Coronary artery (tissue), 2 donors: ENCODE data around the gene OR10Z1.

Experiments
- DNase-seq: peaks from one replicate; pipeline ENCODE4 v3.0.0-alpha.2; 2017; ENCODE audit warnings: low spot score
- H3K27ac ChIP-seq, 2 donors: fragments of 200-600 bp; sonication (generic); one replicate each; pipeline ENCODE4 v1.5.1; 2016 to 2019
- H3K4me3 ChIP-seq: fragments of 200-600 bp; sonication (generic); 2 replicates; pipeline ENCODE4 v1.5.1; 2016; ENCODE audit warnings: mild to moderate bottlenecking, moderate library complexity
- TF ChIP-seq, protein P1 (sequence below): fragments of 200-600 bp; sonication (generic); IDR thresholded peaks from one replicate; pipeline ENCODE4 v1.5.1; 2019; ENCODE audit warnings: antibody characterized with exemption

Gene OR10Z1

DNA sequence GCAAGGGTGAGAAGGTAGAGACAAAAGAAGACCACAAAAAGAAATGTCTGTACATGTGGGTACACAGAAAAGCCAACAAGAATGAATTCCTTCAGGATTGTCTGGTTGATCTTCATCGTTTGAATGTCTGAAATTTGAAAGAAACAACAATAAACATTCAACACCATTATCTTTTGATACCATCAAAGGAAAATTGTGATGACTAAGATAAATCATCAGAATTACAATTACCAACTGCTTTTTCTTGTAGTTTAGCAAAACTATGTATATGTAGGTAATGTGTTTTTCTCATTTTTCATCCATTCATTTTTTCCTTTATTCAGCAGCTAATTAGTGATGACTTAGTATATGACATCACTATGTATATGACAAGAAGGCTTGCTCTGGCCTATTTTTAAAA lies 25.3 kb upstream of the OR10Z1 start, which contains the start of gene OR10X1:
TSS of gene OR10X1 (minus strand) at position 167 of the 400 bp plus-strand sequence. CDS start at position 167, 0 bp downstream.
- no peak within 1 kb of the TSS for H3K4me3 ChIP-seq
- TF ChIP-seq, protein P1, sequence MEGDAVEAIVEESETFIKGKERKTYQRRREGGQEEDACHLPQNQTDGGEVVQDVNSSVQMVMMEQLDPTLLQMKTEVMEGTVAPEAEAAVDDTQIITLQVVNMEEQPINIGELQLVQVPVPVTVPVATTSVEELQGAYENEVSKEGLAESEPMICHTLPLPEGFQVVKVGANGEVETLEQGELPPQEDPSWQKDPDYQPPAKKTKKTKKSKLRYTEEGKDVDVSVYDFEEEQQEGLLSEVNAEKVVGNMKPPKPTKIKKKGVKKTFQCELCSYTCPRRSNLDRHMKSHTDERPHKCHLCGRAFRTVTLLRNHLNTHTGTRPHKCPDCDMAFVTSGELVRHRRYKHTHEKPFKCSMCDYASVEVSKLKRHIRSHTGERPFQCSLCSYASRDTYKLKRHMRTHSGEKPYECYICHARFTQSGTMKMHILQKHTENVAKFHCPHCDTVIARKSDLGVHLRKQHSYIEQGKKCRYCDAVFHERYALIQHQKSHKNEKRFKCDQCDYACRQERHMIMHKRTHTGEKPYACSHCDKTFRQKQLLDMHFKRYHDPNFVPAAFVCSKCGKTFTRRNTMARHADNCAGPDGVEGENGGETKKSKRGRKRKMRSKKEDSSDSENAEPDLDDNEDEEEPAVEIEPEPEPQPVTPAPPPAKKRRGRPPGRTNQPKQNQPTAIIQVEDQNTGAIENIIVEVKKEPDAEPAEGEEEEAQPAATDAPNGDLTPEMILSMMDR, result no peak
- no peak for DNase-seq
- no peak within 1 kb of the TSS for H3K27ac ChIP-seq

DNA sequence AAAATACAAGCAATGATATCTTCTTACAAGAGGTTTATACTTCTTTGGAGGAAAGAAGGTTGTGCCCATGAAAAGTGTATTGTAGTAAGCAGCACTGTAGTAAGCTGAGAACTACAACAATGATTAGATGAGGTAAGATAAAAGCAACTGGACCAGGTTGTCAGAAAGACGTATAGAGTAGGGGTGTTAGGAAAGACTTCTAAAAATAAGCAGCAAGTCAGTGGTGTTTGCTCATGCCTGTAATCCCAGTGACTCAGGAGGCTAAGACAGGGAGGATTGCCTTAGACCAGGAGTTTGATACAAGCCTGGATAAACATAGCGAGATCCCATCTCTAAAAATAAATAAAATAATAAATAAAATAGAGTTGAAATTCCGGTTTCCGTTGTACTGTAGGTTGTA lies 21.1 kb upstream of the OR10Z1 start:
- TF ChIP-seq, protein P1, result no peak
- DNase-seq, result no peak
- H3K27ac ChIP-seq, result no peak overlapping the region
- no peak overlapping the region for H3K4me3 ChIP-seq

DNA sequence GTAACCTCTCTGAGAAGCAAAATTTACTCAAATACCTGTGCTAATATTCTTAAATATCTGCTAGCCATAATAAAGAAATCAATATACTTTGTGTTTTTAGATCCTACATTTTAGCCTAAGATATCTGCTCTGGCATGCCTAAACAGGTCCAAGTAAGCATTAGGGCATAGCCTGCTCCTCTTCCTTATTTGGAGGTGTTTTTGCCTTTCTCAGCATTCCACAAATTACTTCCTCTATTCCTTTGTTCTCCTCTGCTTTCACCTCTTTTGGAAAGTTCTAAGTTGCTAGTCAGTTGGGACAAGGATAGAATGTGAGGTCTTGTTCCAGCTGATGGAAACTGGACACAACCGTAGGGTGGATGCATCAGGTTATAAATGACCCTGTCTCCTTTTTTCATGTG lies 18.1 kb upstream of the OR10Z1 start:
- TF ChIP-seq, protein P1, result no peak
- no peak for DNase-seq
- no peak overlapping the region for H3K4me3 ChIP-seq
- H3K27ac ChIP-seq, result no peak overlapping the region

DNA sequence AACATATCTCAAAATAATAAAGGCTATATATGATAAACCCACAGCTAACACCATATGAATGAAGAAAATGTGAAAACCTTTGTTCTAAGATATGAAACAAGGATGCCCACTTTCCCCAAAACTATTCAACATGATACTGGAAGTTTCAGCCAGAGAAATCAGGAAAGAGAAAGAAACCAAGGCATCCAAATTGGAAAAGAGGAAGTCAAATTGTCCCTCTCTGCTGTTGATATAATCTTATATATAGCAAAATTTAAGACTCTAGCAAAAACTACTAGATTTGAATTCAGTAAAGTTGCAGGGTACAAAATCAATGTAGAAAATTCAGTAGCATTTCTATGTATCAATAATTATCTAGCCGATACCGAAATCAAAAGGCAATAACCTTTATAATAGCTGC lies 4.3 kb upstream of the OR10Z1 start:
- DNase-seq, result no peak
- no peak overlapping the region for H3K4me3 ChIP-seq
- H3K27ac ChIP-seq, result no peak overlapping the region
- TF ChIP-seq, protein P1, result no peak

DNA sequence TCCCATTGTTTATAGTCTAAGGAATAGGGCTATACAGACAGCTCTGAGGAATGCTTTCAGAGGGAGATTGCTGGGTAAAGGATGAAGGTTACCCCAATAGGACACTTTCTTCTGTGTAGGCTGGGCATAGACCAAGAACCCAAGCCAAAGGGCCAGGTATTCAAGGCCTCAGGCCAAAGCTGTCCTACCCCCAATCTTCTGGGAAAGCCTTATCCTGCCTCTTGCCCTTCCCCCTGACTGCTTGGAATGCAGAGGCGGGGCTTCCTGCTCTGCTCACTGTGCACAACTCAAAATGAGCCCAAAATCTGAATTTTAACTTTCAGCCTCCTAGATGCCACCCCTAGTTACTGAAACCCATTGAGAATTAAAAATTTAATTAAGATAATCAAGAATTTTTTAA lies 2.2 kb downstream of the OR10Z1 start:
- Histone ChIP-seq H3K27ac (no peak overlapping the region), H3K4me3 (no peak overlapping the region)
- no peak for DNase-seq
- TF ChIP-seq, protein P1, result no peak

DNA sequence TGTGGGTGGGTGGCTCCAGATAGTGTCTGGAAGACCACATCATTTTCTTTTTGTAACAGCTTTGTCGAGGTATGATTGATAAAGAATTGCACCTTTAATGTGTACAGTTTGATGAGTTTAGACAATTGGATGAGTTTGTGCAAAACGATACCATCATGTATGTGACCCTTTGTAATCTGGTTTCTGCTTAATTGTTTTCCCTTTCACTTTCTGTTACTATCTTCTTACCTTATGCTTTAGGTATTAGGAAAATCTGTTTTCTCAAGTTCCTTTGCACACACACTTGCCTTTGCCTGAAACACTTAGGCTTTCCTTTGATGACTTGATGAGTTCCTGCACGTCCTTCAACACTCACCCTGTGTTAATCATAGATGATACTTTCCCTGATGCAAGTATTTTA lies 6.8 kb downstream of the OR10Z1 start:
- Histone ChIP-seq H3K27ac (no peak overlapping the region), H3K4me3 (no peak overlapping the region)
- no peak for DNase-seq
- TF ChIP-seq, protein P1, result no peak

DNA sequence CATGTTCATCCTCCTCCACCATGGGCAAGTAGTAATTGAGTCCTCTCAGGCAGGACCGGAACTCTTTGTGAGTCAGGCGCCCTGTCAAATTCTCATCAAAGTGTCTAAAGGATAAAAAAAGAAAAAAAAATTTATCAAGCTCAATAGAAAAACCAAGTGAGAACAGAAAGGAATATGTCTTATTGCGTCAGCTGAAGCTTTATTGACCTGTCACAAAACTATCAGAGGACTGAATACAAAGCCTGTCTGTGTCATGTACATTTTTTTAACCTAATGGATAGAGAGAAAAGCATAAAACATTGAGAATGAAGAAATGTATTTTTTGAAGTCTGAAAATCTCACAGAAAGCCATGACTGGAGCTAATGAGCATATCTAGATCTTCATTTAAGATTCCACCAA lies 8.7 kb downstream of the OR10Z1 start:
- Histone ChIP-seq H3K4me3 (no peak overlapping the region), H3K27ac (no peak overlapping the region)
- DNase-seq, result no peak
- TF ChIP-seq, protein P1, result no peak
